Neural progenitor cell (in vitro differentiated cells): ENCODE results near the gene SLC17A2. TPM values are rescaled to one million over a fixed set of nuclear protein-coding genes. Genes with fewer than 3 reads are reported as not detected.

Source experiments
- DNase-seq: peaks from one replicate; pipeline ENCODE4 v3.0.0-alpha.2; 2016; ENCODE audit warnings: low spot score
- H2AFZ ChIP-seq: fragments of 200-600 bp; sonication (generic); replicated peaks from 2 replicates; pipeline ENCODE4 v1.6.1; 2016; ENCODE audit warnings: antibody characterized with exemption
- H3F3A ChIP-seq: fragments of 200-600 bp; sonication (generic); 2 replicates; pipeline ENCODE4 v1.6.1; 2016; ENCODE audit warnings: antibody characterized with exemption, low read depth
- H3K27ac ChIP-seq: fragments of 200-600 bp; sonication (generic); 2 replicates; pipeline ENCODE4 v1.5.1; 2016; ENCODE audit warnings: mild to moderate bottlenecking
- H3K27me3 ChIP-seq: fragments of 200-600 bp; sonication (generic); 2 replicates; pipeline ENCODE4 v1.6.1; 2016; ENCODE audit warnings: mild to moderate bottlenecking, moderate library complexity
- H3K36me3 ChIP-seq: fragments of 200-600 bp; sonication (generic); 2 replicates; pipeline ENCODE4 v1.5.1; 2016
- H3K4me1 ChIP-seq: fragments of 200-600 bp; sonication (generic); 2 replicates; pipeline ENCODE4 v1.6.1; 2016; ENCODE audit warnings: mixed run types
- H3K4me2 ChIP-seq: fragments of 200-600 bp; sonication (generic); 2 replicates; pipeline ENCODE4 v1.6.1; 2016
- H3K4me3 ChIP-seq: fragments of 200-600 bp; sonication (generic); 2 replicates; pipeline ENCODE4 v1.5.1; 2016
- H3K79me2 ChIP-seq: fragments of 200-600 bp; sonication (generic); 2 replicates; pipeline ENCODE4 v1.6.1; 2016; ENCODE audit warnings: low read depth
- H3K9ac ChIP-seq: fragments of 200-600 bp; sonication (generic); 2 replicates; pipeline ENCODE4 v1.6.1; 2016
- H3K9me3 ChIP-seq: fragments of 200-600 bp; sonication (generic); 2 replicates; pipeline ENCODE4 v1.5.1; 2016; ENCODE audit warnings: low read depth
- H4K20me1 ChIP-seq: fragments of 200-600 bp; sonication (generic); 2 replicates; pipeline ENCODE4 v1.6.1; 2016; ENCODE audit warnings: low read depth
- H3K27ac Mint-ChIP-seq: 3 replicates; pipeline ENCODE4 v1.8.0; 2021; ENCODE audit warnings: mixed read lengths
- H3K27me3 Mint-ChIP-seq: 2 replicates; pipeline ENCODE4 v1.8.0; 2022; ENCODE audit warnings: low read depth, mild to moderate bottlenecking, inconsistent platforms, moderate library complexity, mixed read lengths; ENCODE audit not compliant: insufficient read depth
- H3K36me3 Mint-ChIP-seq: 3 replicates; pipeline ENCODE4 v1.8.0; 2021; ENCODE audit warnings: mixed read lengths
- H3K4me1 Mint-ChIP-seq: 3 replicates; pipeline ENCODE4 v1.8.0; 2021; ENCODE audit warnings: mixed read lengths
- H3K4me3 Mint-ChIP-seq: 3 replicates; pipeline ENCODE4 v1.8.0; 2021; ENCODE audit warnings: mild to moderate bottlenecking, moderate library complexity, mixed read lengths
- H3K9me3 Mint-ChIP-seq: 3 replicates; pipeline ENCODE4 v1.8.0; 2020; ENCODE audit warnings: mixed read lengths
- CTCF ChIP-seq: fragments of 200-600 bp; sonication (generic); IDR thresholded peaks from 2 replicates; pipeline ENCODE4 v1.5.1; 2017; ENCODE audit warnings: antibody characterized with exemption, mild to moderate bottlenecking
- EZH2 ChIP-seq: fragments of 200-600 bp; sonication (generic); IDR thresholded peaks from 2 replicates; pipeline ENCODE4 v1.6.1; 2017; ENCODE audit warnings: antibody characterized with exemption, mild to moderate bottlenecking, moderate library complexity
- EZH2phosphoT487 ChIP-seq: fragments of 200-600 bp; sonication (generic); IDR thresholded peaks from 2 replicates; pipeline ENCODE4 v1.6.1; 2017; ENCODE audit warnings: antibody characterized with exemption
- total RNA-seq: library from RNA; depleted of rRNA; stranded (reverse); fragments of >200 nt; gene quantifications from 2 replicates; pipeline ENCODE4 v1.2.3, GENCODE V29; 2015; ENCODE audit warnings: low replicate concordance

SLC17A2 gene
- total RNA-seq, 1 donor from 2014 or later, result not detected

GRCh38 chr6:25960734-25961133 is 30.2 kb upstream of the SLC17A2 start:
- Mint-ChIP-seq H3K27ac (no peak overlapping the region), H3K27me3 (no peaks in the 10 kb centered on the region), H3K9me3 (peaks cover 31% of the 10 kb centered on the region), H3K36me3 (no peaks in the 10 kb centered on the region), H3K4me1 (peaks cover 5% of the 10 kb centered on the region), H3K4me3 (no peak overlapping the region)
- H3K27ac ChIP-seq, result no peak overlapping the region
- H3K4me1 ChIP-seq, result peaks cover 4% of the 10 kb centered on the region
- no peak overlapping the region for H3K4me2 ChIP-seq
- no peaks in the 10 kb centered on the region for H3F3A ChIP-seq
- TF ChIP-seq EZH2, result no peak
- no peak for TF ChIP-seq CTCF
- no peak for TF ChIP-seq EZH2phosphoT487
- H3K79me2 ChIP-seq, result no peaks in the 10 kb centered on the region
- no peaks in the 10 kb centered on the region for H3K36me3 ChIP-seq
- no peaks in the 10 kb centered on the region for H4K20me1 ChIP-seq
- H3K4me3 ChIP-seq, result no peak overlapping the region
- no peak for DNase-seq
- H3K27me3 ChIP-seq, result no peaks in the 10 kb centered on the region
- H3K9ac ChIP-seq, result no peak overlapping the region
- H3K9me3 ChIP-seq, result no peaks in the 10 kb centered on the region
- H2AFZ ChIP-seq, result no peak overlapping the region

- Histone ChIP-seq H3K27ac (no peak overlapping the region), H4K20me1 (no peaks in the 10 kb centered on the region), H3K4me3 (no peak overlapping the region), H3F3A (no peaks in the 10 kb centered on the region), H3K36me3 (no peaks in the 10 kb centered on the region), H3K9ac (no peak overlapping the region), H3K4me2 (no peak overlapping the region), H2AFZ (no peak overlapping the region), H3K9me3 (no peaks in the 10 kb centered on the region), H3K4me1 (peaks cover 4% of the 10 kb centered on the region), H3K79me2 (no peaks in the 10 kb centered on the region), H3K27me3 (no peaks in the 10 kb centered on the region)
- Mint-ChIP-seq H3K27me3 (no peaks in the 10 kb centered on the region), H3K27ac (no peak overlapping the region), H3K4me3 (no peak overlapping the region), H3K4me1 (peaks cover 5% of the 10 kb centered on the region), H3K36me3 (no peaks in the 10 kb centered on the region), H3K9me3 (peaks cover 31% of the 10 kb centered on the region)
- DNase-seq, result no peak
- TF ChIP-seq EZH2, result no peak
- TF ChIP-seq CTCF, result no peak
- TF ChIP-seq EZH2phosphoT487, result no peak
Measured at GRCh38 chr6:25959890-25960536, 29.5 kb upstream of the SLC17A2 start.

GRCh38 chr6:25958700-25959162 is 28.2 kb upstream of the SLC17A2 start:
- no peaks in the 10 kb centered on the region for H3F3A ChIP-seq
- no peak overlapping the region for H3K4me2 ChIP-seq
- H3K27me3 ChIP-seq, result no peaks in the 10 kb centered on the region
- H3K27ac ChIP-seq, result no peak overlapping the region
- TF ChIP-seq EZH2, result no peak
- TF ChIP-seq CTCF, result no peak
- no peak for TF ChIP-seq EZH2phosphoT487
- Mint-ChIP-seq H3K9me3 (peaks cover 31% of the 10 kb centered on the region), H3K27ac (no peak overlapping the region), H3K36me3 (no peaks in the 10 kb centered on the region), H3K4me1 (peaks cover 5% of the 10 kb centered on the region), H3K4me3 (no peak overlapping the region), H3K27me3 (no peaks in the 10 kb centered on the region)
- H3K4me1 ChIP-seq, result peaks cover 3% of the 10 kb centered on the region
- H3K4me3 ChIP-seq, result no peak overlapping the region
- no peak overlapping the region for H3K9ac ChIP-seq
- H4K20me1 ChIP-seq, result no peaks in the 10 kb centered on the region
- no peak overlapping the region for H2AFZ ChIP-seq
- no peaks in the 10 kb centered on the region for H3K36me3 ChIP-seq
- DNase-seq, result no peak
- no peaks in the 10 kb centered on the region for H3K79me2 ChIP-seq
- no peaks in the 10 kb centered on the region for H3K9me3 ChIP-seq
